ENCODE results near the gene FOSL2.

DNA sequence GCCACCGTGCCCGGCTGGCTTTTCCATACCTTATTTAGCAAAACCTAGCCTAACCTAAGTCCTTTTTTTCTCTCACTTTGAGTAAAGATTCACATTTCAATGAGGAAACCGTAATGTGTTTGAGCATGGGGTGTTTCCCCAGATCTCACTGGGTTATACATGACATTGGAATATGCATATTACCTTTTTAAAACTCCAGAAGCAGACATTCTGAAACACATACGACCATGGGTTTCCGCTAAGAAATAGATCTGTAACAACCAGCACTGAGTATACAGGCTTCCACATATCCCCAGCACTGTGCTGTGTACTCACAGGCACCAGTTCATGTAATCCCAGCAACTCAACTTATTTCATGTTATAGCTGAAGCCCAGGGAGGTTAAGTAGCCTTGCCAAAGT lies 41.0 kb upstream of the FOSL2 start:
- TF ChIP-seq CTCF (IDR thresholded peaks at IDR 0.05): no peak
- no peak for TF ChIP-seq POLR2A (IDR thresholded peaks at IDR 0.05)
